ENCODE data around the gene RPLP2.

Gene RPLP2

DNA sequence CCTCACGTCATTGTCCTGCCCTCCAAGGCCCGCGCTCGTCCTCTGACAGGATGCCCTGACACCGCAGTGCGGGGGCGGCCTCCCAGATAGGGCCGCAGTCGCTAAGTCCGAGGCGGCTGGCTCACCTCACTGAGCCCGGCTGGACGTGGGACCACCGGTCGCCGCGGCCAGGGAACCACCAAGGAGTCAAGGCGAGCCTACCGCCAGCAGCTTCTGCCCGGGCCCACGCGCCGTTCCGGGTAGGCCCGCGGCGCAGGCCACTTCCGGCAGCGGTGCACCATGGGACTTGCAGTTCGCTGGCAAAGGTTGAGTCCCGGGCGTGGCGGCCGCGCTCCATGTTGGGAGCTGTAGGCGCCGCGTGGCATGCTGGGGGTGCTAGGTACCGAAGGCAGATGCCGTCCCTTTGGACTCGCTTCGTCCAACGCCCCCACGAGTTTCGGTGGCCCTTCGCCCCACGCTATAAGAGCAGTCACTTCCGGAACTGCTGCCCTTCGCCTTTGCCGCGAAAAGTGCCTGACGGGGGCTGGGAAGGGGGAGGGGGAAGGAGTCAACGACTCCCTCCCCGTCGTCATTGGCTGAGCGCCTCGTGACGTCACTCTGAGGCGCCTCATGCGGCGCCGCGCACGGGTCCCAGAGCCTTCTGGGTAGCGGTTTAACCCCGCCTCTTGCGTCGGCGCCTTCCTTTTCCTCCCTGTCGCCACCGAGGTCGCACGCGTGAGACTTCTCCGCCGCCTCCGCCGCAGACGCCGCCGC, at the start of gene RPLP2:
RPLP2 (plus strand) TSS at position 681 of the 753 bp plus-strand sequence. CDS start 268 bp downstream, outside the sequence.
- peak; percentile 96 to 98 for DNase-seq (ENCODE audit: low read depth in 2 of 2)

DNA sequence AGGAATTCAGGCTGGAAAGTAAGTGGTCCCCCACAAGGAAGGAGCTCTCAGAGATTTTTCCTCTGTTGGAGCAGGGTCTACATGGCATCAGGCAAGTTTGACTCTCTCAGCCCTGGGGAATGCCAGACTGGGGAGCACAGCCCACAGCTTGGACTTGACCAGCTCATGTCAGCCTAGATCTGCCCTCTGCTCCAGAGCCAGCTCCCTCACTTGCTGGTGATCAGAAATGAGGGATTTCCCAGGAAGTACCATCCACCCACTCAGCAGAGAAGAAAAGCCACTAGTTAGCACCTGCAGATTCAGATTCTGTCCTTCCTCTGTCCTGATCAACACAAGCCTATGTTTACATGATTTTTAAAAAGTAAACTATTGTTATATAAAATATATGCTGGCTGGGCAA, 49.5 kb upstream of the RPLP2 start:
- no peak for DNase-seq (ENCODE audit: low read depth in 2 of 2)

GRCh38 chr11:761526-762108, 48.1 kb upstream of the RPLP2 start:
- no peak for DNase-seq (ENCODE audit: low read depth in 2 of 2)

DNA sequence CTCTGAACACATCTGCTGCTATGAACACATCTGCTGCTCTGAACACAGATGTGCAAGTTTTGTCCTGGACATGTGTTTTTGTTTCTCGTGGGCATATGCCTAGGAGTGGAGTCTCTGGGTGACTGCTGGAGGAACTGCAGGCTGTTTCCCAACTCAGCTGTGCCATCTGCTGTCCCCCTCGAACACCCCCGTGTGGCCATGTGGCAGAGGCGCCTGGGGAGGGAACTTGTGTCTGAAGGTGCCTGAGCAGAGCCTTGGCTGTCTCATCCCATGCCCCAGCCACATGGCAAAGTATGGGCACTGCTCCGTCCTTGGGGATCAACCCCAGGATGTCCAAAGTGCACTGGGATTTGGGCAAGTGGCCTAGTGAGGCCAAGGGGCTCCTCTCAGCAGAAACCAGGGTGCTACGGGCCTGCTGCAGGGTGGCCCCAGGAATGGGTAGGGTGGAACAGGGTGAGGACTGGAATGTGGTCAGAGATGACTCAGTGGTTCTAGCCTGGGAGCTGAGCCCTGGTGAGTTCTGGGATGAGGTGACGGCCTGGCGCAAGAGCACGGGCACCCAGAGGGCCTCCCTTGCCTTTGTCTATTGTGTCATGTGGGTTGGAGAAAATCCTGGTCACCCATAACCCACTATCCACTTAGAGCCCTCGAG, 47.2 kb upstream of the RPLP2 start:
- DNase-seq (ENCODE audit: low read depth in 2 of 2), result no peak

DNA sequence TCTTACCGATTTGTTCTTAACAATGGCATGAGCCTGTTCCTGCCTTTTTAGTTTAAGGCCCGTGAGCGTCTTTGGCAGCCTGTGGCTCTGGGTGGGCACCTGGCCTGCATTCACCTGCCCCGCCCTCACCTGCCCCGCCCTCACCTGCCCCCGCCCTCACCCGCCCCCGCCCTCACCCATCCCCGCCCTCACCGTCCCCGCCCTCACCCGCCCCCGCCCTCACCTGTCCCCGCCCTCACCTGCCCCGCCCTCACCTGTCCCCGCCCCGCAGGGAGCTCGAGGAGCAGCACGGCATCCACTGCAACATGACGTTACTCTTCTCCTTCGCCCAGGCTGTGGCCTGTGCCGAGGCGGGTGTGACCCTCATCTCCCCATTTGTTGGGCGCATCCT, 46.7 kb upstream of the RPLP2 start:
- no peak for DNase-seq (ENCODE audit: low read depth in 2 of 2)

GRCh38 chr11:763549-764321, 46.0 kb upstream of the RPLP2 start:
- no peak for DNase-seq (ENCODE audit: low read depth in 2 of 2)

- no peak for DNase-seq (ENCODE audit: low read depth in 2 of 2)
Observed at GRCh38 chr11:764322-765024, 45.3 kb upstream of the RPLP2 start.

- peak; percentile 40 to 46 for DNase-seq (ENCODE audit: low read depth in 2 of 2)
Observed at GRCh38 chr11:765025-765801, 44.6 kb upstream of the RPLP2 start.

- no peak for DNase-seq (ENCODE audit: low read depth in 2 of 2)
Observed at GRCh38 chr11:765802-766091, 44.0 kb upstream of the RPLP2 start.

DNA sequence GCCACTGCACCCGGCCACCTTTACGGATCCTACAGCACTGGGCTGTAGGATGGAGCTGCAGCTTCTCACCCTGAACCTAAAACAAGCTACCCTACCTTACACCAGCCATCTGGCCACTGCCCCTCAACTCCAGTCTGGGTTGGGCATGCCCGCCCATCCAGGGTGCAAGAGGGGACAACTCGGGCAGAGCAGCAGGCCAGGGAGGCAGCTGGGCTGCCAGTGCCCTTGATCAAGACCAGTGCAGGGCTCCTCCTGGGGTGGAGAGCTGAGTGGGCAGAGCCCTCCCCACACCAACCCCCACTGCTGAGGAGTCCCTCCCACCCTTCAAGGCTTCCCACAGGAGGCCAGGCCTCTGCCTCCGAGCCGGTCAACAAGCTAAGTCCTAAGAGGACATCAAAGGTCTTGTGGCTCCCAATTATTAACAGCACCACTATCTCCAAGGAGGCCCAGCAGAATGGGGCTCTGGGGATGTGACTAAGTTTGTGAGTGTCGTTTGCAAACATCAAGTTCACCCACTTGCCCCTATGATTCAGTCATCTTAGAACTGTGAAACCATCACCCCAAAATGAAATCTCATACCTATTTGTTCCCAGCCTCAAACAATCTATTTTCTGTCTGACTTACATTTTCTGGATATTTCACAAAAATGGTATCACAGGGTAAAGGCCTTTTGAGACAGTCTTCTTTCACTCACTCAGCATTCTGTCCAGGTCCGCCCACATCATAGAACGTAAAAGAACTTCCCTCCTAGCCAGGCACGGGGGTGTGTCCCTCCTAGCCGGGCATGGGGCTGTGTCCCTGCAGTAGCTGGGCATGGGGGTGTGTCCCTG, 43.4 kb upstream of the RPLP2 start:
- DNase-seq (ENCODE audit: low read depth in 2 of 2), result no peak

DNA sequence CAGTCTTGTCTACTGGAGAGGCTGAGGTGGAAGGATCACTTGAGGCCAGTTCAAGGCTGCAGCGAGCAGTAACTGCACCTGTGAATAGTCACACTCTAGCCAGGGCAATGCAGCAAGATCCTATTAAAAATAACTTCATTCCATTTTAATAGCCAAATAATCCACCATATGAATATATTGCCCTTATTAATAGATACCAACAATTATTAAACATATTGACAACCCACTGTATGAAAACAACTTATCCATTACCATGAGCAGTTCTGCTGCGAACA, 42.9 kb upstream of the RPLP2 start:
- DNase-seq (ENCODE audit: low read depth in 2 of 2), result no peak

- DNase-seq (ENCODE audit: low read depth in 2 of 2), result no peak
Observed at GRCh38 chr11:767238-767637, 42.5 kb upstream of the RPLP2 start.

DNA sequence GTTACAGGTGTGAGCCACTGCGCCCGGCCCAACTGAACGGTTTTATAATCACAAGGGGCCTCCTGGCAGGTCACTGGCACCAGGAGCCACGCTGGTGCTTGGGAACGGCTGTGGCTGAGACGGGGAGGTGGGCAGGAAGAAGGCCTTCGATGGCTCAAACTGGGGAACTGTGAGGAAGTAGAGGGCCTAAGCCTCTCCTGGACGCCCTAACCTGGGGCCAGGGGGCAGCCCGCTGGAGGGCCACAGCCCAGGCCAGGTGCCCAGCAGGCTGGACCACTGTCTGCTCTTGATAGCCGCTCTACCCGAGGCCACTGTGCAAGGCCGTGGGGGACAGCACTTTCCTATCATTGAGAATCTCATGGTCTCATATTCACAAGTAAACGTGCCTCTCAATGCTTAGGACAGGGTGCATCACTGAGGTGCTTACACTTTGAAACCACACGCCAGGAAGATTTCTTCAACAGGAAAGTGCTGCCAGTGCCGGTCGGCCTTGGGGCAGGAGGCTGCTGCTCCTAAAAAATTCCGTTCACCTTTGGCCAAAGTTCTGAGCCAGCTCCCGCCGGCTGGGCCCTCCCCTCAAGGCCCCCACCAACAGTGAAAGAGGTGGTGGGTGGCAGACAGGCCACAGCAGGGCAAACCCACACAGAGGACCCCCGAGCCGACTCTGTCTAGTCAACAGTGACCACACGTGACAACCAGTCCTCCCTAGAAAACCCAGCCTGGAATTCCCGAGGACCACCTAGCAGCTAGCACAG, 39.7 kb upstream of the RPLP2 start:
- no peak for DNase-seq (ENCODE audit: low read depth in 2 of 2)

DNA sequence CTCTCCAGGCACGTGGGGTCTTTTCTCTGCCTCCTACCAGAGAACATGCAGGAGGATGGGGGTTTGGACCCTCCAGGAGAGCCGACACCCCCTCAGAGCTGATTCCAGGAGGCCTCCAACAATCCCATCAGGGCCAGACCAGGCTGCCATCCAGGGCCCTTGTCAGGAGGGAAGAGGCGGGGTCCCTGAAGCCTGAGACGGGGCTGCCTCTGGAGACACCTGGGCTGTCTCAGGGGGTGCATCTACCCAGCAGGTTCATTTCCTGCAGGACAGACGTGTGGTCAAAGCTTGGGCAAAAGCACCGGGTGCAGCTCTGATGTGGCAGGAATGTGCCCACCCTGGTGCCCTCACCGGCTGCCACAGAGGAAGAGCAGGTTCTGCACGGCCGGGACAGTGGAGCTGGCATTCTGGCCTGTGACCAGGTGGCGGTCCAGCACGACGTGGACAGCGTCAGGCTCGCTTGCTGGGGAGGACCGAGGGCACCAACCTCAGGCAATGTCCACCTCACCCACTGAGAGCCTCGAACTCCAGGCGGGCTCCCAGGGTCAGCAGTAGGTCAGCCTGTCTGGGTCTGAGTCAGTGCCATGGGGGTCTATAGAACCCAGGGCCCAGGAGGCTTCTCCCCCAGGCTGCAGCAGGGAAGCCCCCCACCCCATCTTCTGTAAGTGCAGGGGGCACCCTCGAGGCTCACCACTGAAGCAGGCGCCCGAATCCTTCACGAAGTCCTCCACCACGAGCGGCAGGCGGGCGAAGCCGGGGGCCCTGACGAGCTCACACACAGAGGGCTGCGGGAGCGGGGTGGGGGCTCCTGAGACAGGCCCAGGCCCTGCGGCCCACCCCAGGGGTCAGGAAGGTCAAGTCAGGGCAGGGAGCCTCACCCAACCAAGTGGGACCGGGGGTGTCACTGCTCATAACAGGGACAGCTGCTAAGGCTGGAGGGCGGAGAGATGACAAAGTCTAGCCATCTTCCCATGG, 38.8 kb upstream of the RPLP2 start:
- no peak for DNase-seq (ENCODE audit: low read depth in 2 of 2)

DNA sequence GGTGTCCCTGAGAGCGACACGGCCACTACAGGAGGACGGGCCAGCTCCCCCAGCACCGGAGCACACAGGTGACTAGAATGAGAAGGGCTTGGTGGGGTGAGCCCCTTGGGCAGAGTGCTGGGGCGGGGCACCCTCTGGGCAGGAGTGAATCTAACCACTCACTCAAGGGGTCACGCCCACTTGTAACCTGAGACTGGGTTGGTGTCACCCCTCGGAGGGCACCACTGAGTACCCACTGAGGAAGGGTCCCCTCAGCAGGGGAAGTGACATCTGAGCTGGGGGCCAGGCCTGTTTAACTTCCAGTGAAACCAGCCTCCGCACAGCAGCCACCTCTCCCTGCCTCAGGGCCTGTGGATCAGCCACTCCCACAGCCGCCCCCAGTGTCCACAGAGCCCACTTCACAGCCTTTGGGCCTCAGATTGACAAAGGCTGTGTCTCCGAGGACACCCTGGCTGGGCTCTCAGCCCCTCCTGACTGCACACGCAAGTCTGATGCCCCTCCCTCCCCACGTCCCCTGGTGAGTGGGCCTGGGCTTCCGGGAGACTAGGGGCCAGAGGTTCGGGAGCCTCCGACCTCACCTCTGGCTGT, 38.1 kb upstream of the RPLP2 start:
- no peak for DNase-seq (ENCODE audit: low read depth in 2 of 2)

GRCh38 chr11:772429-773390, 37.1 kb upstream of the RPLP2 start:
- no peak for DNase-seq (ENCODE audit: low read depth in 2 of 2)

DNA sequence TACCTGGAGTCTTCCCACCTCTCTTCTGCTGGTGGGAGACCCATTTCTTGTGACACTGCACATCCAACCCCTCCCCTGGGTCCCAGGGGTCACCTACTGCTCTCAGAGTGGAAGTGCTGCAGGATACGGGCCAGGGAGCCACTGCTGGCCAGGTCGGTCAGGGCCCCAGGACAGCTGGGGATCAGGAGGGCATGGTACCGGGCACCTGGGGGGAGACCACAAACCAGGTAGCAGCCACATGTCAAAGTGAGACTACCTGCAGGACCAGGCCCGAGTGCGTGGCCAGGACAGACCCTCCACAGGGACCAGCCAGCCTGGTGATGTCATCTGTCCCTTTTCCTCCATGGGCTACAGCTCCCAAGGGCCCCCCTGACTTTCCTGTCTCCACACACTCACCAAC, 36.3 kb upstream of the RPLP2 start:
- no peak for DNase-seq (ENCODE audit: low read depth in 2 of 2)
